ENCODE measurements around the gene STIL. TPM values are rescaled to one million over a fixed set of nuclear protein-coding genes. Genes with fewer than 3 reads are reported as not detected.

The STIL gene
- total and polyA plus RNA-seq, 4 donors: 0.26 to 20.5 (median 0.75) TPM

DNA sequence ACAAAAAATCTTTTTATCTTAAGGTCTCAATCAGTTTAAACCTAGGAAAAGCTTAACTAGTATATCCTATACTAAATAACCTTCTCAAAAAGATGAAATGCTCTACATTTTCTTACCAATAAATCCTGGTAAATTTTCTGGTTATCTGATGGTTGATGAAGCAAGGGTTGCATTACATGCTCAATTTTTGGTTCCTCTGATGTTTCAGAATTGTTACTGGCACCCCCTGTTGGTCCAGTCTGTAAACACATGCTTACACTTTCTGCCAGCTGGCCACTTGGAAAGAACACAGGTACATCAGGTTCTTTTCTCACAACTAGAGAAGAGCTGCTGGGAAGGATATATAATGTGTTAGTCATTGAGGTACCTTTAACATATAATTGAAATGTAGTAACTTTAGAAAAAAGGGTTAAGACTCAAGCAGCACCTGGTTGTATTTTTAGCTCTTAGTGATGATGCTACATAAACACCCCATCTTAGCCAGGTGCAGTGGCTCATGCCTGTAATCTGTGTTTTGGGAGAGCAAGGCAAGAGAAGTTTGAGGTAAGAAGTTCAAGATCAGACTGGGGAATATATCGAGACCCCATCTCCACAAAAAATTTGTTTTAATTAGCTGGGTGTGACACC is 51.0 kb downstream of the STIL start:
- Histone ChIP-seq H3K27me3 (ENCODE audit: control insufficient read depth in 4 of 4, insufficient read depth in 4 of 4, low read length in 3 of 4) (no peaks in the 10 kb centered on the region), H3K27ac (ENCODE audit: low read depth in 1 of 2, low read length in 2 of 2) (no peak overlapping the region), H3K4me3 (ENCODE audit: low read depth in 1 of 3, low read length in 3 of 3) (no peak overlapping the region), H3K9ac (ENCODE audit: low read depth in 1 of 2, low read length in 2 of 2) (no peak overlapping the region), H3K36me3 (ENCODE audit: control insufficient read depth in 4 of 4, insufficient read depth in 3 of 4, low read depth in 1 of 4, low read length in 3 of 4) (no peaks in the 10 kb centered on the region), H3K4me1 (ENCODE audit: control insufficient read depth in 4 of 4, insufficient read depth in 4 of 4, low read length in 3 of 4) (no peaks in the 10 kb centered on the region), H3K9me3 (ENCODE audit: control insufficient read depth in 4 of 4, low read length in 3 of 4) (no peaks in the 10 kb centered on the region)
- TF ChIP-seq, protein P1, sequence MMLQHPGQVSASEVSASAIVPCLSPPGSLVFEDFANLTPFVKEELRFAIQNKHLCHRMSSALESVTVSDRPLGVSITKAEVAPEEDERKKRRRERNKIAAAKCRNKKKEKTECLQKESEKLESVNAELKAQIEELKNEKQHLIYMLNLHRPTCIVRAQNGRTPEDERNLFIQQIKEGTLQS (IDR thresholded peaks at IDR 0.05): no peak
- TF ChIP-seq RAD21 (IDR thresholded peaks at IDR 0.05) (peak; percentile 77 to 85), RXRA (IDR thresholded peaks at IDR 0.05) (no peak), SP1 (IDR thresholded peaks at IDR 0.05) (no peak), FOXA1 (IDR thresholded peaks at IDR 0.05) (no peak)
- TF ChIP-seq, protein P2, sequence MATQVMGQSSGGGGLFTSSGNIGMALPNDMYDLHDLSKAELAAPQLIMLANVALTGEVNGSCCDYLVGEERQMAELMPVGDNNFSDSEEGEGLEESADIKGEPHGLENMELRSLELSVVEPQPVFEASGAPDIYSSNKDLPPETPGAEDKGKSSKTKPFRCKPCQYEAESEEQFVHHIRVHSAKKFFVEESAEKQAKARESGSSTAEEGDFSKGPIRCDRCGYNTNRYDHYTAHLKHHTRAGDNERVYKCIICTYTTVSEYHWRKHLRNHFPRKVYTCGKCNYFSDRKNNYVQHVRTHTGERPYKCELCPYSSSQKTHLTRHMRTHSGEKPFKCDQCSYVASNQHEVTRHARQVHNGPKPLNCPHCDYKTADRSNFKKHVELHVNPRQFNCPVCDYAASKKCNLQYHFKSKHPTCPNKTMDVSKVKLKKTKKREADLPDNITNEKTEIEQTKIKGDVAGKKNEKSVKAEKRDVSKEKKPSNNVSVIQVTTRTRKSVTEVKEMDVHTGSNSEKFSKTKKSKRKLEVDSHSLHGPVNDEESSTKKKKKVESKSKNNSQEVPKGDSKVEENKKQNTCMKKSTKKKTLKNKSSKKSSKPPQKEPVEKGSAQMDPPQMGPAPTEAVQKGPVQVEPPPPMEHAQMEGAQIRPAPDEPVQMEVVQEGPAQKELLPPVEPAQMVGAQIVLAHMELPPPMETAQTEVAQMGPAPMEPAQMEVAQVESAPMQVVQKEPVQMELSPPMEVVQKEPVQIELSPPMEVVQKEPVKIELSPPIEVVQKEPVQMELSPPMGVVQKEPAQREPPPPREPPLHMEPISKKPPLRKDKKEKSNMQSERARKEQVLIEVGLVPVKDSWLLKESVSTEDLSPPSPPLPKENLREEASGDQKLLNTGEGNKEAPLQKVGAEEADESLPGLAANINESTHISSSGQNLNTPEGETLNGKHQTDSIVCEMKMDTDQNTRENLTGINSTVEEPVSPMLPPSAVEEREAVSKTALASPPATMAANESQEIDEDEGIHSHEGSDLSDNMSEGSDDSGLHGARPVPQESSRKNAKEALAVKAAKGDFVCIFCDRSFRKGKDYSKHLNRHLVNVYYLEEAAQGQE (IDR thresholded peaks at IDR 0.05): no peak
- TF ChIP-seq, protein P3, sequence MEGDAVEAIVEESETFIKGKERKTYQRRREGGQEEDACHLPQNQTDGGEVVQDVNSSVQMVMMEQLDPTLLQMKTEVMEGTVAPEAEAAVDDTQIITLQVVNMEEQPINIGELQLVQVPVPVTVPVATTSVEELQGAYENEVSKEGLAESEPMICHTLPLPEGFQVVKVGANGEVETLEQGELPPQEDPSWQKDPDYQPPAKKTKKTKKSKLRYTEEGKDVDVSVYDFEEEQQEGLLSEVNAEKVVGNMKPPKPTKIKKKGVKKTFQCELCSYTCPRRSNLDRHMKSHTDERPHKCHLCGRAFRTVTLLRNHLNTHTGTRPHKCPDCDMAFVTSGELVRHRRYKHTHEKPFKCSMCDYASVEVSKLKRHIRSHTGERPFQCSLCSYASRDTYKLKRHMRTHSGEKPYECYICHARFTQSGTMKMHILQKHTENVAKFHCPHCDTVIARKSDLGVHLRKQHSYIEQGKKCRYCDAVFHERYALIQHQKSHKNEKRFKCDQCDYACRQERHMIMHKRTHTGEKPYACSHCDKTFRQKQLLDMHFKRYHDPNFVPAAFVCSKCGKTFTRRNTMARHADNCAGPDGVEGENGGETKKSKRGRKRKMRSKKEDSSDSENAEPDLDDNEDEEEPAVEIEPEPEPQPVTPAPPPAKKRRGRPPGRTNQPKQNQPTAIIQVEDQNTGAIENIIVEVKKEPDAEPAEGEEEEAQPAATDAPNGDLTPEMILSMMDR (IDR thresholded peaks at IDR 0.05; ENCODE audit: low read depth, low read length, missing input control): peak; percentile 62
- peak; percentile 78 for DNase-seq (ENCODE audit: low spot score)
- 94% methylated on average over 1 of the region's 1 CpG for WGBS

DNA sequence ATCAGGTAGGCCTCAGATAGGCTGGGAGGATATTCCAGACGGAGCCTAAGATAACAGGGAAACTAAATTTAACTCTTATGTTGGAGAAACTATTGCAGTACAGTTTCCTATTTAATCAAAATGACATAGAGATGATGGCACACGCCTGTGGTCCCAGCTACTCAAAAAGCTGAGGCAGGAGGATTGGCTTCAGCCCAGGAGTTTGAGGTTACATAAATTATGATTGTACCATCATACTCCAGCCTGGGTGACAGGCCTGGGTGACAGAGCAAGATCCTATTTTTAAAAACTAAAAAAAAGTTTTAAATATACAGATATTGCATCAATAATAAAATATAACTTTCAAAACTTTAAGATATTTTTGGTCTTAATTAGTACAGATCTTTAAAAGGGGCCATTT is 56.7 kb downstream of the STIL start:
- Histone ChIP-seq H3K27ac (ENCODE audit: low read depth in 1 of 2, low read length in 2 of 2) (no peak overlapping the region), H3K36me3 (ENCODE audit: control insufficient read depth in 4 of 4, insufficient read depth in 3 of 4, low read depth in 1 of 4, low read length in 3 of 4) (no peaks in the 10 kb centered on the region), H3K27me3 (ENCODE audit: control insufficient read depth in 4 of 4, insufficient read depth in 4 of 4, low read length in 3 of 4) (no peaks in the 10 kb centered on the region), H3K4me1 (ENCODE audit: control insufficient read depth in 4 of 4, insufficient read depth in 4 of 4, low read length in 3 of 4) (no peaks in the 10 kb centered on the region), H3K4me3 (ENCODE audit: low read depth in 1 of 3, low read length in 3 of 3) (no peak overlapping the region), H3K9me3 (ENCODE audit: control insufficient read depth in 4 of 4, low read length in 3 of 4) (no peaks in the 10 kb centered on the region), H3K9ac (ENCODE audit: low read depth in 1 of 2, low read length in 2 of 2) (no peak overlapping the region)
- TF ChIP-seq, protein P2 (IDR thresholded peaks at IDR 0.05): no peak
- TF ChIP-seq FOXA1 (IDR thresholded peaks at IDR 0.05) (no peak), SP1 (IDR thresholded peaks at IDR 0.05) (no peak), HNF4A (conservative IDR thresholded peaks at IDR 0.05) (no peak), NR2F2 (IDR thresholded peaks at IDR 0.05) (no peak), RXRA (IDR thresholded peaks at IDR 0.05) (no peak), EGR1 (IDR thresholded peaks at IDR 0.05; ENCODE audit: low read depth in 2 of 2) (no peak), HNF4G (IDR thresholded peaks at IDR 0.05) (no peak), YY1 (IDR thresholded peaks at IDR 0.05) (no peak), RAD21 (IDR thresholded peaks at IDR 0.05) (no peak), TAF1 (conservative IDR thresholded peaks at IDR 0.05) (no peak), JUND (IDR thresholded peaks at IDR 0.05) (no peak)
- TF ChIP-seq, protein P4, sequence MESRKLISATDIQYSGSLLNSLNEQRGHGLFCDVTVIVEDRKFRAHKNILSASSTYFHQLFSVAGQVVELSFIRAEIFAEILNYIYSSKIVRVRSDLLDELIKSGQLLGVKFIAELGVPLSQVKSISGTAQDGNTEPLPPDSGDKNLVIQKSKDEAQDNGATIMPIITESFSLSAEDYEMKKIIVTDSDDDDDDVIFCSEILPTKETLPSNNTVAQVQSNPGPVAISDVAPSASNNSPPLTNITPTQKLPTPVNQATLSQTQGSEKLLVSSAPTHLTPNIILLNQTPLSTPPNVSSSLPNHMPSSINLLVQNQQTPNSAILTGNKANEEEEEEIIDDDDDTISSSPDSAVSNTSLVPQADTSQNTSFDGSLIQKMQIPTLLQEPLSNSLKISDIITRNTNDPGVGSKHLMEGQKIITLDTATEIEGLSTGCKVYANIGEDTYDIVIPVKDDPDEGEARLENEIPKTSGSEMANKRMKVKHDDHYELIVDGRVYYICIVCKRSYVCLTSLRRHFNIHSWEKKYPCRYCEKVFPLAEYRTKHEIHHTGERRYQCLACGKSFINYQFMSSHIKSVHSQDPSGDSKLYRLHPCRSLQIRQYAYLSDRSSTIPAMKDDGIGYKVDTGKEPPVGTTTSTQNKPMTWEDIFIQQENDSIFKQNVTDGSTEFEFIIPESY (IDR thresholded peaks at IDR 0.05): no peak
- TF ChIP-seq, protein P5, sequence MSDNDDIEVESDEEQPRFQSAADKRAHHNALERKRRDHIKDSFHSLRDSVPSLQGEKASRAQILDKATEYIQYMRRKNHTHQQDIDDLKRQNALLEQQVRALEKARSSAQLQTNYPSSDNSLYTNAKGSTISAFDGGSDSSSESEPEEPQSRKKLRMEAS (IDR thresholded peaks at IDR 0.05): no peak
- TF ChIP-seq, protein P3 (IDR thresholded peaks at IDR 0.05; ENCODE audit: low read depth, low read length, missing input control): no peak
- TF ChIP-seq, protein P1 (IDR thresholded peaks at IDR 0.05): no peak
- 80% methylated on average over 2 of the region's 2 CpGs for WGBS
- no peak for DNase-seq (ENCODE audit: low spot score)

Data from liver (tissue), 9 donors.